GM23248 (cell line): ENCODE data around the gene FRAS1. TPM values are rescaled to one million over a fixed set of nuclear protein-coding genes. Genes with fewer than 3 reads are reported as not detected.

Source experiments
- DNase-seq: peaks from one replicate; pipeline ENCODE4 v3.0.0-alpha.2; 2015
- H2AFZ ChIP-seq: fragments of 200-600 bp; sonication (generic); 2 replicates; pipeline ENCODE4 v1.6.1; 2016; ENCODE audit warnings: antibody characterized with exemption
- H3F3A ChIP-seq: fragments of 200-600 bp; sonication (generic); 2 replicates; pipeline ENCODE4 v1.6.1; 2016; ENCODE audit warnings: mild to moderate bottlenecking, antibody characterized with exemption, mixed run types; ENCODE audit not compliant: insufficient read depth
- H3K27ac ChIP-seq: fragments of 200-600 bp; sonication (generic); 2 replicates; pipeline ENCODE4 v1.5.1; 2016; ENCODE audit warnings: mild to moderate bottlenecking
- H3K27me3 ChIP-seq: fragments of 200-600 bp; sonication (generic); replicated peaks from 2 replicates; pipeline ENCODE4 v1.6.1; 2016; ENCODE audit warnings: mild to moderate bottlenecking; ENCODE audit not compliant: insufficient read depth
- H3K36me3 ChIP-seq: fragments of 200-600 bp; sonication (generic); 2 replicates; pipeline ENCODE4 v1.6.1; 2016; ENCODE audit warnings: low read depth, mild to moderate bottlenecking
- H3K4me1 ChIP-seq: fragments of 200-600 bp; sonication (generic); 2 replicates; pipeline ENCODE4 v1.6.1; 2016; ENCODE audit warnings: mild to moderate bottlenecking; ENCODE audit not compliant: insufficient read depth
- H3K4me2 ChIP-seq: fragments of 200-600 bp; sonication (generic); one replicate; pipeline ENCODE4 v1.6.1; 2016; ENCODE audit warnings: mild to moderate bottlenecking; ENCODE audit not compliant: unreplicated experiment
- H3K4me3 ChIP-seq: fragments of 200-600 bp; sonication (generic); 2 replicates; pipeline ENCODE4 v1.5.1; 2016; ENCODE audit warnings: mild to moderate bottlenecking
- H3K79me2 ChIP-seq: fragments of 200-600 bp; sonication (generic); 2 replicates; pipeline ENCODE4 v1.6.1; 2016; ENCODE audit warnings: mild to moderate bottlenecking; ENCODE audit not compliant: insufficient read depth
- H3K9ac ChIP-seq: fragments of 200-600 bp; sonication (generic); 2 replicates; pipeline ENCODE4 v1.6.1; 2016; ENCODE audit warnings: mild to moderate bottlenecking
- H3K9me2 ChIP-seq: fragments of 200-600 bp; sonication (generic); 2 replicates; pipeline ENCODE4 v1.6.1; 2016; ENCODE audit warnings: mixed run types, mild to moderate bottlenecking, moderate library complexity; ENCODE audit not compliant: insufficient read depth
- H3K9me3 ChIP-seq: fragments of 200-600 bp; sonication (generic); one replicate; pipeline ENCODE4 v1.6.1; 2017; ENCODE audit warnings: low read depth
- H4K20me1 ChIP-seq: fragments of 200-600 bp; sonication (generic); 2 replicates; pipeline ENCODE4 v1.6.0; 2016; ENCODE audit not compliant: insufficient read depth
- EZH2 ChIP-seq: fragments of 200-600 bp; sonication (generic); IDR thresholded peaks from 2 replicates; pipeline ENCODE4 v1.6.1; 2018; ENCODE audit warnings: antibody characterized with exemption, mild to moderate bottlenecking; ENCODE audit not compliant: insufficient read depth, poor library complexity, severe bottlenecking
- EZH2phosphoT487 ChIP-seq: fragments of 200-600 bp; sonication (generic); IDR thresholded peaks from 2 replicates; pipeline ENCODE4 v1.6.1; 2018; ENCODE audit warnings: antibody characterized with exemption, moderate library complexity, mild to moderate bottlenecking, low read depth; ENCODE audit not compliant: insufficient read depth
- WGBS, 2 experiments: methylation state at CpG; one replicate each; pipeline ENCODE4 v1.1.6; 2015 to 2017; ENCODE audit warnings: low lambda C conversion rate in 2 of 2, low coverage in 1 of 2; ENCODE audit errors: missing lambda C conversion rate in 2 of 2; 5-methylcytosine and 5-hydroxymethylcytosine counted together
- in situ Hi-C: fragments of 300-500 bp; cut with MboI; formaldehyde crosslinking; loops from 2 replicates; pipeline ENCODE4 v1.15.0; 2020
- polyA plus RNA-seq: library from polyadenylated mRNA; unstranded; fragments of >200 nt; fragmentation: Nextera tagmentation; extraction: Ambion mirVana; gene quantifications from 2 replicates; pipeline ENCODE4 v1.2.1, GENCODE V29; 2016
- total RNA-seq: library from RNA; depleted of rRNA; stranded (reverse); fragments of >200 nt; shearing (Covaris generic); gene quantifications from 2 replicates; pipeline ENCODE4 v1.2.3, GENCODE V29; 2014

The FRAS1 gene
- total and polyA plus RNA-seq, 2 experiments from 2014 or later = 6.5 to 19.8 TPM

DNA sequence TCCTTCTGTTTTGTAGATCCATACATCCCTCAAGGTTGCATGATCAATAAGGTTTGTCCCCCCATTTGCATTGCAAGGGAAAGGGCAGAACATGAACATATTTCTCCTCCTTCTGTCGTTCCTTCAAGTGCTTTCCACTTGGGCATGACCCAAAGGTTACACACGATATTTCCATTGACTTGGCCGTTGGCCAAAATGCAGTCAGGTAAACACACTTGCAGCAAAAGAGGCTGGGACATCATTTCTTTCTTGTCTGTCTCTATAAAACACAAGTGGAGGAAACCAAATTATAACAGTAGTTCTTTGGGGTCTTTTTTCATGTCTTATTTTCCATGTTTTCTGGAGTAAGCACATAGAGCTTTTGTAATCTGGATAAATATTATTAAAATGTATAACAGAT, 156.1 kb downstream of the FRAS1 start:
- 81 to 87% methylated on average over 3 of the region's 3 CpGs for WGBS, 2 experiments

DNA sequence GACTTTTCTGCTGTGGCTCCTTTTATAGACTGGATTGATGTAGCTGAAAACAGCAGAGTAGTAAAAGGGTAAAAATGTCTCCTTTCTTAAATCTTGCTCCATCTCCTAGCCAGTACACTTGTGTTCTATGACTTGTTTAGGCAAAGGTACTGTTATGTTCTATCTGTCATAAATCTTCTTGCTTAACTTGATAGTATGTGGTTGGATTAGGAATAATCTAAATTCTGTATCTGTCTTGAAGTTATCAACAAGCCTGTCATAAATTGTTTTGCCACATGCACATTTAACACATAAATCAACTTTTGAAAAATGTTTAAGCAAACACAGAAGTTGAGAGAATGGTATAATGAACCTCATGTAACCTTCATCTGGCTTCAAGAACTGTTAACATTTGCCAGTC, 157.0 kb downstream of the FRAS1 start:
- TF ChIP-seq EZH2phosphoT487 (no peak), EZH2 (no peak)
- no peaks in the 10 kb centered on the region for H3K9me2 ChIP-seq
- H3K27ac ChIP-seq = no peak overlapping the region
- no peaks in the 10 kb centered on the region for H3F3A ChIP-seq
- no peak overlapping the region for H3K9ac ChIP-seq
- H3K4me1 ChIP-seq = no peaks in the 10 kb centered on the region
- no peak for DNase-seq
- H3K4me3 ChIP-seq = no peak overlapping the region
- H4K20me1 ChIP-seq = no peaks in the 10 kb centered on the region
- no peaks in the 10 kb centered on the region for H3K27me3 ChIP-seq
- in situ Hi-C loops = no loop called here
- H3K79me2 ChIP-seq = no peaks in the 10 kb centered on the region
- no peak overlapping the region for H2AFZ ChIP-seq
- H3K4me2 ChIP-seq = no peak overlapping the region
- no peaks in the 10 kb centered on the region for H3K9me3 ChIP-seq
- no peaks in the 10 kb centered on the region for H3K36me3 ChIP-seq

More for the DNA sequence above, 156.1 kb downstream of the FRAS1 start:
- no peaks in the 10 kb centered on the region for H3K27me3 ChIP-seq
- no peaks in the 10 kb centered on the region for H3K9me3 ChIP-seq
- H3K4me2 ChIP-seq = no peak overlapping the region
- no peaks in the 10 kb centered on the region for H3K79me2 ChIP-seq
- in situ Hi-C loops = no loop called here
- H3K4me1 ChIP-seq = no peaks in the 10 kb centered on the region
- no peak for DNase-seq
- no peaks in the 10 kb centered on the region for H4K20me1 ChIP-seq
- H2AFZ ChIP-seq = no peak overlapping the region
- no peak overlapping the region for H3K4me3 ChIP-seq
- H3F3A ChIP-seq = no peaks in the 10 kb centered on the region
- no peaks in the 10 kb centered on the region for H3K36me3 ChIP-seq
- H3K9ac ChIP-seq = no peak overlapping the region
- no peak for TF ChIP-seq EZH2
- no peak overlapping the region for H3K27ac ChIP-seq
- no peaks in the 10 kb centered on the region for H3K9me2 ChIP-seq

DNA sequence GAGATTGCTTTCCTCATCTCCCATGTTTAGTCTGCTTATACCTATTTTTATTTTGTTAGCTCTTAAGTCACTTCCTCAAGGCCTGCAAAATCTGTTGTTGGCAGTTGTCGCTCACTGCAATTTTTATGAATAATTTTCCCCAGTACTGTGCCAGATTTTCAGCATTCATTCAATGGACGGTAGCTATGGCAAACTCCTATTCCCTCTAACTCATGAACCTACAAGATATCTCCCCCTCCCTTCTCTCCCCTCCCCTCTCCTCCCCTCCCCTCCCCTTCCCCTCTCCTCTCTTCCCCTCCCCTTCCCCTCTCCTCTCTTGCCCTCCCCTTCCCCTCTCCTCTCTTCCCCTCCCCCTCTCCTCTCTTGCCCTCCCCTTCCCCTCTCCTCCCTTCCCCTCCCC, 160.4 kb downstream of the FRAS1 start:
- no peaks in the 10 kb centered on the region for H3F3A ChIP-seq
- no peak overlapping the region for H3K4me3 ChIP-seq
- no peak overlapping the region for H3K4me2 ChIP-seq
- WGBS, 2 experiments = 84 to 89% methylated on average over 2 of the region's 2 CpGs
- H3K4me1 ChIP-seq = no peaks in the 10 kb centered on the region
- no peak overlapping the region for H2AFZ ChIP-seq
- DNase-seq = no peak
- H3K9ac ChIP-seq = no peak overlapping the region
- no peaks in the 10 kb centered on the region for H4K20me1 ChIP-seq
- H3K27ac ChIP-seq = no peak overlapping the region
- H3K27me3 ChIP-seq = no peaks in the 10 kb centered on the region
- H3K9me2 ChIP-seq = no peaks in the 10 kb centered on the region
- in situ Hi-C loops = no loop called here
- no peaks in the 10 kb centered on the region for H3K79me2 ChIP-seq
- no peaks in the 10 kb centered on the region for H3K36me3 ChIP-seq
- TF ChIP-seq EZH2 (no peak), EZH2phosphoT487 (no peak)
- no peaks in the 10 kb centered on the region for H3K9me3 ChIP-seq

- WGBS, 2 experiments = 93 to 100% methylated on average over 2 of the region's 2 CpGs
- Histone ChIP-seq H4K20me1 (no peaks in the 10 kb centered on the region), H3K36me3 (no peaks in the 10 kb centered on the region), H3K9me3 (no peaks in the 10 kb centered on the region), H3K27me3 (no peaks in the 10 kb centered on the region), H3K9me2 (no peaks in the 10 kb centered on the region), H3F3A (no peaks in the 10 kb centered on the region), H2AFZ (no peak overlapping the region), H3K9ac (no peak overlapping the region), H3K4me3 (no peak overlapping the region), H3K27ac (no peak overlapping the region), H3K79me2 (no peaks in the 10 kb centered on the region), H3K4me1 (no peaks in the 10 kb centered on the region), H3K4me2 (no peak overlapping the region)
- in situ Hi-C loops = no loop called here
- TF ChIP-seq EZH2phosphoT487 (no peak), EZH2 (no peak)
- DNase-seq = no peak
Measured at GRCh38 chr4:78218260-78218659, 161.1 kb downstream of the FRAS1 start.

DNA sequence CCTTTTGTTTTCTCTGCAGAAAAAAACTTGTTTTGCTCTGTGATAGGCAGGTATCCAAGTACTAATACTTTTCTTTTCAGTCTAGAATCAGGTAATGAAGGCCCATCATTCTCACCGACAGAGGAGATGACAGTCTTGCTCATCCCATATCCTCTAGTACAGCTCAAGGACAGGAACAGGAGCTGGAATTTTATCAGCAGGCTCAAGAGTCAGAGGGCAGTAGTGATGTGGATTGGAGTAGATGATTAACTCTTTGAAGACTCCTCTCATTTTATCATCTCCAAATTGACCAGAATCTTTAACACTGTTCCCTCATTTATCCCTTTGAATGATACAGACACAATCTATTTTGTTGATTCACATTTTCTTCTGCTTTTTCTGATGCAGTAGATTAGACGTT, 162.7 kb downstream of the FRAS1 start:
- TF ChIP-seq EZH2 (no peak), EZH2phosphoT487 (no peak)
- H3K4me3 ChIP-seq = no peak overlapping the region
- no peaks in the 10 kb centered on the region for H3K79me2 ChIP-seq
- H3K36me3 ChIP-seq = no peaks in the 10 kb centered on the region
- no peaks in the 10 kb centered on the region for H4K20me1 ChIP-seq
- WGBS, 2 experiments = 81 to 82% methylated on average over 2 of the region's 2 CpGs
- H2AFZ ChIP-seq = no peak overlapping the region
- no peak for DNase-seq
- H3K9ac ChIP-seq = no peak overlapping the region
- H3K9me3 ChIP-seq = no peaks in the 10 kb centered on the region
- in situ Hi-C loops = no loop called here
- no peaks in the 10 kb centered on the region for H3K27me3 ChIP-seq
- H3F3A ChIP-seq = no peaks in the 10 kb centered on the region
- no peak overlapping the region for H3K4me2 ChIP-seq
- H3K9me2 ChIP-seq = no peaks in the 10 kb centered on the region
- H3K4me1 ChIP-seq = no peaks in the 10 kb centered on the region
- no peak overlapping the region for H3K27ac ChIP-seq
